Measurements from ENCODE around the gene ABCA2.

The ABCA2 gene

GRCh38 chr9:137048655-137049543, 20.9 kb upstream of the ABCA2 start:
- no peak for TF ChIP-seq CTCF (IDR thresholded peaks at IDR 0.05; ENCODE audit: extremely low read depth, missing control alignments)
- no peak for DNase-seq (ENCODE audit: low spot score)

GRCh38 chr9:137046088-137046787, 18.2 kb upstream of the ABCA2 start, which contains the start of gene NPDC1:
Gene NPDC1 (minus strand): TSS chr9:137046177. CDS start chr9:137045989, 188 bp downstream.
- DNase-seq (ENCODE audit: low spot score) = peak; percentile 97
- peak; percentile 86 for TF ChIP-seq CTCF (IDR thresholded peaks at IDR 0.05; ENCODE audit: extremely low read depth, missing control alignments)

- TF ChIP-seq CTCF (IDR thresholded peaks at IDR 0.05; ENCODE audit: extremely low read depth, missing control alignments) = no peak
- DNase-seq (ENCODE audit: low spot score) = no peak
Observed at GRCh38 chr9:137045294-137046087, 17.5 kb upstream of the ABCA2 start.

- no peak for TF ChIP-seq CTCF (IDR thresholded peaks at IDR 0.05; ENCODE audit: extremely low read depth, missing control alignments)
- DNase-seq (ENCODE audit: low spot score) = no peak
Observed at GRCh38 chr9:137044502-137045177, 16.6 kb upstream of the ABCA2 start.

GRCh38 chr9:137044037-137044436, 16.0 kb upstream of the ABCA2 start:
- no peak for DNase-seq (ENCODE audit: low spot score)
- no peak for TF ChIP-seq CTCF (IDR thresholded peaks at IDR 0.05; ENCODE audit: extremely low read depth, missing control alignments)

- TF ChIP-seq CTCF (IDR thresholded peaks at IDR 0.05; ENCODE audit: extremely low read depth, missing control alignments) = no peak
- no peak for DNase-seq (ENCODE audit: low spot score)
Observed at GRCh38 chr9:137042751-137043727, 15.0 kb upstream of the ABCA2 start.
